GM10266 (cell line): ENCODE measurements around the gene MIEN1.
A peak's percentile ranks its signal among the peaks of the same experiment; 100 is the strongest.

Experiments used
- DNase-seq: peaks from one replicate; pipeline ENCODE4 v3.0.0; 2012; ENCODE audit errors: extremely low spot score
- CTCF ChIP-seq: IDR thresholded peaks from 2 replicates; pipeline ENCODE4 v1.5.1; 2012; ENCODE audit warnings: mild to moderate bottlenecking, low read depth; ENCODE audit not compliant: control insufficient read depth, insufficient read depth; ENCODE audit errors: missing control alignments

Gene MIEN1

GRCh38 chr17:39761861-39762496 is 31.6 kb upstream of the MIEN1 start:
- TF ChIP-seq CTCF: no peak
- DNase-seq: no peak

GRCh38 chr17:39759204-39759603 is 28.9 kb upstream of the MIEN1 start:
- DNase-seq: no peak
- no peak for TF ChIP-seq CTCF

- no peak for DNase-seq
- no peak for TF ChIP-seq CTCF
Observed at GRCh38 chr17:39757931-39758873, 27.9 kb upstream of the MIEN1 start.

- no peak for TF ChIP-seq CTCF
Observed at GRCh38 chr17:39757176-39757662, 26.9 kb upstream of the MIEN1 start.

GRCh38 chr17:39756380-39757079 is 26.2 kb upstream of the MIEN1 start:
- DNase-seq: no peak
- TF ChIP-seq CTCF: no peak

More at GRCh38 chr17:39757176-39757662, 26.9 kb upstream of the MIEN1 start:
- no peak for DNase-seq

GRCh38 chr17:39755554-39756379 is 25.4 kb upstream of the MIEN1 start:
- no peak for TF ChIP-seq CTCF
- DNase-seq: peak; percentile 82
